Upper lobe of left lung (tissue), 4 donors: ENCODE measurements around the gene TMEM259.

Experiments
- POLR2A ChIP-seq, 4 donors: fragments of 450-650 bp; IDR thresholded peaks; one replicate each; pipeline ENCODE4 v1.5.1; 2016 to 2017; ENCODE audit warnings: antibody characterized with exemption in 4 of 4, mild to moderate bottlenecking in 2 of 4
- POLR2AphosphoS5 ChIP-seq, 2 donors: sonication (generic); formaldehyde crosslinking; IDR thresholded peaks; one replicate each; pipeline ENCODE4 v1.5.1; 2017; ENCODE audit warnings: antibody characterized with exemption in 2 of 2

DNA sequence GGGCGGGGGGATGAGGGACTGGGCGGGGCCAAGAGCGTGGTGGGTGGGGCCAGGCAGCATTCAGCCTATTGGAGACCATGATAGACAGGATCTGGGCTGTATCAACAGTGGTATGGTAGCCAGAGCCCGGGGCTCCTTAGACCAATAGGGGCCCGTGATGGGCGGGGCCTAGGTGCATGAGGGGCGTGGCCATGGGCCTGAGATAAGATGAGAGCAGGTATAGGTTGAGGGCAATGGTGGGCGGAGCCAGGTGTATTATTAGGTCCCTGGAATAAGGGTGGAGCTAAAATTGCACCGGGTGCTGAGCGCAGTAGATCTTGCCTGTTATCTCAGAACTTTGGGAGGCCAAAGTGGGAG, 24.3 kb upstream of the TMEM259 start:
- TF ChIP-seq POLR2A (IDR thresholded peaks at IDR 0.05) (no peak), POLR2AphosphoS5 (IDR thresholded peaks at IDR 0.05) (no peak)
